ENCODE data around the gene ZNF490. TPM values are rescaled to one million over a fixed set of nuclear protein-coding genes. Genes with fewer than 3 reads are reported as not detected.

Gene ZNF490
- 12.0 TPM for total RNA-seq

GRCh38 chr19:12610540-12611360 is at the start of gene ZNF490, which contains the start of gene ZNF791:
Gene ZNF490 (minus strand): TSS chr19:12610813. CDS start chr19:12610680, 133 bp downstream.
Gene ZNF791 (plus strand): TSS chr19:12610920. CDS start chr19:12611080, 160 bp downstream.

DNA sequence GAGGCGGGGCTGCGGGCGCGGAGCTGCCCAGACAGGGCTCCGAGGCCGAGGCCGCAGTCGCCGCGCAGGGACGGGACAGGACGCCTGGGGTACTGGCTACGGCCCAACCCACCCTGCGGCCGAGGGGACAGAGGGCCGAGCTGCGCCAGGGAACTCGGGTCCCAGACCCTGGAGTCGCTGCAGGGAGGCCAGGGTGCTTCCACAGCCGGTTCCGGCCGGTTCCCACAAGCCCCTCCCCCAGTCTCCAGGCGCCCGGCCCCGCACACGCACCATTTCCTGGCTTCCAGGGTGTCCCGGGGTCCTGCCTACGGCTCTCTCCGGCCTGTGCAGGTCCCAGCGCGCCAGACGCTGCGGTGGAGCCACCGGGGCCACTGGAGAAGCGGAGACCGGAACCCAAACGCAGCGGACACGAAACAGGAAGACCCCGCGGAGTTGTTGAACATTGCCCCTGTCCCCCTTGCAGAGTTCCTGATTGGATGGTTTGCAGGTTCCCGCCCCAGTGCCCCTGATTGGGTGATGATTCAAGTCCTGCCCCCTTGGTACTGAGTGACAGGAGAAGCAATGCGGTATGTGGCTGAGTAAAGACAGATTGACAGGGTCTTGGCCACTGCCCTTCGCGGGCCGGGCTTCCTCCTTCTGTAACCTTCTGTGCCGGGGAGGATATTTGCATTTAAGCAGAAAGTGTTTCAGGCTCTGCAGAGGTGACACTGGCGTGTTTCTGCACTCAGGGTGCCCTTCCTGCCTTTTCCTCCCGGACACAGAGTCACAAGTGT is 59.4 kb downstream of the ZNF490 start, which contains the start of gene ZNF564:
Gene ZNF564, minus strand, starts transcription at position 423 of the 773 bp plus-strand sequence. Its CDS starts 150 bp downstream, at position 273.

Other genes with a start within 250 kb of the ZNF490 start
- 11.1 TPM for gene ZNF442, start 245.1 kb downstream of the ZNF490 start, total RNA-seq
- 6.5 TPM for gene ZNF799, start 209.5 kb downstream of the ZNF490 start, total RNA-seq
- gene ZNF443, start 169.8 kb downstream of the ZNF490 start, total RNA-seq = 12.5 TPM
- 28.1 TPM for gene ZNF709, start 126.0 kb downstream of the ZNF490 start, total RNA-seq
- gene ZNF564, start 59.3 kb downstream of the ZNF490 start, total RNA-seq = 29.1 TPM
- 24.9 TPM for gene ZNF791, start 107 bp upstream of the ZNF490 start, total RNA-seq
- 18.5 TPM for gene MAN2B1, start 55.9 kb upstream of the ZNF490 start, total RNA-seq
- gene WDR83, start 56.0 kb upstream of the ZNF490 start, total RNA-seq = 12.9 TPM
- 63.2 TPM for gene DHPS, start 71.1 kb upstream of the ZNF490 start, total RNA-seq
- not detected for gene GNG14, start 77.2 kb upstream of the ZNF490 start, total RNA-seq
- gene FBXW9, start 85.8 kb upstream of the ZNF490 start, total RNA-seq = 13.6 TPM
- 137 TPM for gene TNPO2, start 113.1 kb upstream of the ZNF490 start, total RNA-seq
- 123 TPM for gene TRIR, start 123.9 kb upstream of the ZNF490 start, total RNA-seq
- 71.5 TPM for gene GET3, start 126.7 kb upstream of the ZNF490 start, total RNA-seq
- gene BEST2, start 141.0 kb upstream of the ZNF490 start, total RNA-seq = not detected
- gene HOOK2, start 164.7 kb upstream of the ZNF490 start, total RNA-seq = 22.6 TPM
- 21.7 TPM for gene JUNB, start 180.7 kb upstream of the ZNF490 start, total RNA-seq
- gene PRDX2, start 191.0 kb upstream of the ZNF490 start, total RNA-seq = 290 TPM
- not detected for gene THSD8, start 191.3 kb upstream of the ZNF490 start, total RNA-seq
- gene RNASEH2A, start 195.8 kb upstream of the ZNF490 start, total RNA-seq = 11.3 TPM
- gene RTBDN, start 223.8 kb upstream of the ZNF490 start, total RNA-seq = 1.8 TPM
- 71.0 TPM for gene MAST1, start 227.7 kb upstream of the ZNF490 start, total RNA-seq

Measured in diencephalon (tissue), 1 donor.